Transverse colon (tissue), 4 donors: ENCODE results near the gene BRIP1. TPM values are rescaled to one million over a fixed set of nuclear protein-coding genes. Genes with fewer than 3 reads are reported as not detected.

Source experiments
- DNase-seq: peaks from one replicate; pipeline ENCODE4 v3.0.0-alpha.2; 2019
- H3K27ac ChIP-seq, 4 donors: fragments of 200-600 bp; sonication (generic); 2 replicates each; pipeline ENCODE4 v1.5.1; 2016 to 2018; ENCODE audit warnings: inconsistent platforms in 4 of 4
- H3K27me3 ChIP-seq: fragments of 200-600 bp; sonication (generic); 2 replicates; pipeline ENCODE4 v1.5.1; 2017; ENCODE audit warnings: inconsistent platforms
- H3K36me3 ChIP-seq, 4 donors: fragments of 200-600 bp; sonication (generic); 2 replicates each; pipeline ENCODE4 v1.5.1; 2017 to 2019; ENCODE audit warnings: inconsistent platforms in 4 of 4
- H3K4me1 ChIP-seq, 4 donors: fragments of 200-600 bp; sonication (generic); 2 replicates each; pipeline ENCODE4 v1.5.1; 2017 to 2020; ENCODE audit warnings: inconsistent platforms in 4 of 4
- H3K4me3 ChIP-seq, 4 donors: fragments of 200-600 bp; sonication (generic); 1 replicate in 1 of 4; 2 replicates in 3 of 4; pipeline versions ENCODE4 v1.5.1 to v1.6.1; 2017 to 2019; ENCODE audit warnings: inconsistent platforms in 4 of 4
- H3K9me3 ChIP-seq, 2 donors: fragments of 200-600 bp; sonication (generic); 2 replicates each; pipeline ENCODE4 v1.5.1; 2017 to 2019; ENCODE audit warnings: inconsistent platforms in 2 of 2
- CTCF ChIP-seq, 5 experiments: fragments of 200-600 bp in 3 of 5; fragments of 450-650 bp in 2 of 5; sonication (generic) in 3 of 5; IDR thresholded peaks; 1 replicate in 2 of 5; 2 replicates in 3 of 5; pipeline ENCODE4 v1.5.1; 2016 to 2017; ENCODE audit warnings: antibody characterized with exemption in 5 of 5, inconsistent platforms in 3 of 5, mild to moderate bottlenecking in 2 of 5, moderate library complexity in 1 of 5
- EP300 ChIP-seq: sonication (generic); formaldehyde crosslinking; IDR thresholded peaks from one replicate; pipeline ENCODE4 v1.6.1; 2017; ENCODE audit warnings: antibody characterized with exemption, low read depth
- POLR2A ChIP-seq: fragments of 450-650 bp; IDR thresholded peaks from one replicate; pipeline ENCODE4 v1.6.1; 2016; ENCODE audit warnings: antibody characterized with exemption, mild to moderate bottlenecking, moderate library complexity
- POLR2AphosphoS5 ChIP-seq, 3 donors: sonication (generic); formaldehyde crosslinking; IDR thresholded peaks; one replicate each; pipeline ENCODE4 v1.6.1; 2016; ENCODE audit warnings: antibody characterized with exemption in 3 of 3
- WGBS, 2 donors: methylation state at CpG; one replicate each; pipeline ENCODE4 v1.1.5; 2018; ENCODE audit warnings: low coverage in 1 of 2; 5-methylcytosine and 5-hydroxymethylcytosine counted together
- in situ Hi-C, 4 donors: fragments of 200-750 bp; cut with MboI; loops; one replicate each; pipeline versions ENCODE4 v1.15.0 to v1.15.1; 2017; ENCODE audit warnings: low sequenced_read_pairs in 3 of 4, low pct_ligation_motif_present in 1 of 4, low pct_unique_long_range_greater_than_20kb in 1 of 4
- intact Hi-C: fragments of 100-400 bp; cut with DNase I; formaldehyde crosslinking; loops from one replicate; pipeline ENCODE4 v1.15.1; 2023; ENCODE audit warnings: low total_unique reads
- total RNA-seq, 4 donors: library from RNA; depleted of rRNA; stranded (reverse); fragments of >200 nt; gene quantifications; one replicate each; pipeline ENCODE4 v1.1.0, GENCODE V29; 2016

The BRIP1 gene
- total RNA-seq, 4 donors from 2014 or later, result 0.80 to 1.9 (median 1.2) TPM

GRCh38 chr17:61635913-61636432, 227.4 kb downstream of the BRIP1 start:
- Histone ChIP-seq H3K27me3 (peaks cover 25% of the 10 kb centered on the region), H3K4me1 (no peaks in the 10 kb centered on the region), H3K27ac (no peak overlapping the region), H3K9me3 (peaks cover 0 to 9% of the 10 kb centered on the region in 2 donors), H3K36me3 (no peaks in the 10 kb centered on the region), H3K4me3 (no peak overlapping the region)
- in situ Hi-C loops (loop anchor here (5.0 to 25.0 kb wide), 5 partner anchors 199 to 476 kb away; no protein-coding TSS in a partner anchor), intact Hi-C loops (no loop called here)
- WGBS, 2 donors, result 11 to 29% methylated on average over 2 to 3 of the region's 3 CpGs
- TF ChIP-seq POLR2AphosphoS5 (IDR thresholded peaks at IDR 0.05) (no peak), POLR2A (no peak), CTCF (IDR thresholded peaks at IDR 0.05) (peak; percentile 44 to 64 (median 53))
- peak; percentile 45 for DNase-seq

- WGBS, 2 donors, result 77 to 82% methylated on average over 5 of the region's 5 CpGs
- in situ Hi-C loops, result loop anchor here (5.0 to 25.0 kb wide), 5 partner anchors 200 to 477 kb away; no protein-coding TSS in a partner anchor
- H3K9me3 ChIP-seq, result peaks cover 0 to 9% of the 10 kb centered on the region in 2 donors
Measured at GRCh38 chr17:61634942-61635538, 228.3 kb downstream of the BRIP1 start.

GRCh38 chr17:61634011-61634539, 229.3 kb downstream of the BRIP1 start:
- H3K4me1 ChIP-seq, result no peaks in the 10 kb centered on the region
- H3K4me3 ChIP-seq, result no peak overlapping the region
- DNase-seq, result no peak
- TF ChIP-seq CTCF (IDR thresholded peaks at IDR 0.05), result no peak
- TF ChIP-seq POLR2AphosphoS5 (IDR thresholded peaks at IDR 0.05), result no peak
- no peak for TF ChIP-seq EP300
- no peak for TF ChIP-seq POLR2A
- in situ Hi-C loops (loop anchor here in 3 of 4 donors (10.0 to 25.0 kb wide), 4 partner anchors 201 to 478 kb away; no protein-coding TSS in a partner anchor), intact Hi-C loops (no loop called here)
- H3K27me3 ChIP-seq, result peaks cover 27% of the 10 kb centered on the region
- peaks cover 0 to 9% of the 10 kb centered on the region in 2 donors for H3K9me3 ChIP-seq
- no peak overlapping the region for H3K27ac ChIP-seq
- H3K36me3 ChIP-seq, result no peaks in the 10 kb centered on the region

More at GRCh38 chr17:61634942-61635538, 228.3 kb downstream of the BRIP1 start:
- intact Hi-C loops, result no loop called here
- no peak overlapping the region for H3K27ac ChIP-seq
- no peak for TF ChIP-seq POLR2AphosphoS5 (IDR thresholded peaks at IDR 0.05)
- TF ChIP-seq CTCF (IDR thresholded peaks at IDR 0.05), result no peak
- no peaks in the 10 kb centered on the region for H3K36me3 ChIP-seq
- no peak for DNase-seq
- peaks cover 27% of the 10 kb centered on the region for H3K27me3 ChIP-seq
- no peaks in the 10 kb centered on the region for H3K4me1 ChIP-seq
- H3K4me3 ChIP-seq, result no peak overlapping the region

GRCh38 chr17:61632826-61633225, 230.5 kb downstream of the BRIP1 start:
- 81 to 91% methylated on average over 1 of the region's 1 CpG for WGBS, 2 donors
- Histone ChIP-seq H3K4me3 (no peak overlapping the region), H3K9me3 (peaks cover 0 to 9% of the 10 kb centered on the region in 2 donors), H3K4me1 (no peaks in the 10 kb centered on the region), H3K36me3 (no peaks in the 10 kb centered on the region), H3K27me3 (peaks cover 15% of the 10 kb centered on the region), H3K27ac (no peak overlapping the region)
- DNase-seq, result no peak
- no peak for TF ChIP-seq EP300
- no peak for TF ChIP-seq POLR2A
- TF ChIP-seq CTCF (IDR thresholded peaks at IDR 0.05), result no peak
- no peak for TF ChIP-seq POLR2AphosphoS5 (IDR thresholded peaks at IDR 0.05)
- in situ Hi-C loops (loop anchor here in 3 of 4 donors (10.0 to 25.0 kb wide), 4 partner anchors 202 to 479 kb away; no protein-coding TSS in a partner anchor), intact Hi-C loops (no loop called here)
